K562 (cell line): ENCODE results near the gene ABLIM1.

Source experiments
- CBX2 ChIP-seq: fragments of 200-600 bp; sonication (generic); IDR thresholded peaks from one replicate; pipeline ENCODE4 v1.6.1; 2012; ENCODE audit warnings: mild to moderate bottlenecking, low read length, inconsistent platforms; ENCODE audit not compliant: insufficient read depth, poor library complexity, severe bottlenecking
- CEBPB ChIP-seq: fragments of 450-650 bp; IDR thresholded peaks from 2 replicates; pipeline ENCODE4 v1.6.1; 2016; ENCODE audit warnings: missing genetic modification characterization, missing compliant biosample characterization
- EP300 ChIP-seq: IDR thresholded peaks from 2 replicates; pipeline ENCODE4 v1.6.1; 2012; ENCODE audit warnings: low read length, improper control_type of control experiment
- FIP1L1 ChIP-seq: fragments of 200-400 bp; formaldehyde crosslinking; IDR thresholded peaks from 2 replicates; pipeline ENCODE4 v1.6.1; 2018; ENCODE audit warnings: mild to moderate bottlenecking, low read depth, low read length; ENCODE audit not compliant: poor library complexity, severe bottlenecking
- GABPA ChIP-seq: fragments of 200-800 bp; sonication (Bioruptor generic); conservative IDR thresholded peaks from 2 replicates; pipeline ENCODE4 v1.6.1; 2016; ENCODE audit warnings: low read depth, missing genetic modification characterization, missing compliant biosample characterization
- KDM1A ChIP-seq, 2 experiments: fragments of 450-650 bp; IDR thresholded peaks; 2 replicates each; pipeline ENCODE4 v1.6.1; 2016; ENCODE audit warnings: mild to moderate bottlenecking in 2 of 2
- SREBF2 ChIP-seq: sonication (generic); formaldehyde crosslinking; IDR thresholded peaks from 2 replicates; pipeline ENCODE4 v1.4.0; 2020; ENCODE audit warnings: mild to moderate bottlenecking, missing genetic modification reagents
- TF ChIP-seq, protein P1 (sequence below): fragments of 250-450 bp; sonication (Bioruptor Pico); IDR thresholded peaks from 2 replicates; pipeline ENCODE4 v1.8.0; 2022; ENCODE audit warnings: inconsistent platforms, mild to moderate bottlenecking, moderate library complexity, borderline replicate concordance
- TF ChIP-seq, protein P2 (sequence below), 3 experiments: IDR thresholded peaks in 2 of 3; conservative IDR thresholded peaks in 1 of 3; 2 replicates each; pipeline ENCODE4 v1.5.1; 2011 to 2012; ENCODE audit warnings: low read length in 3 of 3, mild to moderate bottlenecking in 3 of 3, control low read depth in 2 of 3, improper control_type of control experiment in 1 of 3, inconsistent platforms in 1 of 3, low read depth in 1 of 3, mixed read lengths in 1 of 3, moderate library complexity in 1 of 3; ENCODE audit not compliant: insufficient read depth in 2 of 3
- TF ChIP-seq, protein P3 (sequence below): sonication (generic); formaldehyde crosslinking; IDR thresholded peaks from 2 replicates; pipeline ENCODE4 v1.5.0; 2020; ENCODE audit warnings: missing genetic modification reagents
- TF ChIP-seq, protein P4 (sequence below): fragments of 450-650 bp; formaldehyde crosslinking; IDR thresholded peaks from 2 replicates; pipeline ENCODE4 v1.4.0; 2020; ENCODE audit warnings: mild to moderate bottlenecking, mixed read lengths

DNA sequence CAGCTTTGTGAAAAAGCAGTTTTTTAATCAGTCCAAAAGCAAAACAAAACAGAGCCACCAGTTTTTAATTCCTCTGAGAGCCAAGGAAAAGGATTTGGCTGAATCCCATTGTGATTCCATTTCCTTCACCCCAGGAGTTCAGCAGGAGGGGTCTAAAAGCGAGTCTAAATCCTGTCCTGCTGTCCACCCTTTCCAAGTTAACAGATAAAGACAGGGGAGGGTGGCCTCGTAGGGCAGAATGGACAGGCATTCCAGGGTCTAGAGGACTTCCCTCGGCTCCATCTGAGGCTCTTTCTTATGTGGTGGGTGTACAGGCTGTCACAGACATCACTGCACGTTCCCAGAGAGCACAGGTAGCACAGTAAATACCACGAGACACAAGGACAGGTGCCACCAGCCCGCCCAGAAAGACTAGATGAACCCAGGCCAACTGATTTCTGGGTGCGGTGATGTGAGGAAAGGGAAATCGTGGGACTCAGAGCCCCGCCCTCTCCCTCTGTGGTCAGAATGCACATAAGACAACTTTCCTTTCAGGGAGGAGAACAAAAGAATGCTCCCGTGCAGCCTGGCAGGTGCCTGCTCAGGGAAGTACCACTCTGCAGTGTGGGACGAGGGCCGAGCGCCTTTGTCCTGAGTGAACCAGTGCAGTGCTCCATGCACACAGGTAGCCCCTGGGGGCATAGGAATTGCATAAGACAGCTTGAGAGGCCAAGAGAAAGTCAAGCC, 119.7 kb downstream of the ABLIM1 start:
- TF ChIP-seq GABPA (tag) (no peak), SREBF2 (CRISPR knock-in tag) (no peak), KDM1A (IDR thresholded peaks at IDR 0.05) (no peak), EP300 (no peak), CBX2 (no peak), CEBPB (tag) (no peak), FIP1L1 (no peak)
- TF ChIP-seq, protein P1, sequence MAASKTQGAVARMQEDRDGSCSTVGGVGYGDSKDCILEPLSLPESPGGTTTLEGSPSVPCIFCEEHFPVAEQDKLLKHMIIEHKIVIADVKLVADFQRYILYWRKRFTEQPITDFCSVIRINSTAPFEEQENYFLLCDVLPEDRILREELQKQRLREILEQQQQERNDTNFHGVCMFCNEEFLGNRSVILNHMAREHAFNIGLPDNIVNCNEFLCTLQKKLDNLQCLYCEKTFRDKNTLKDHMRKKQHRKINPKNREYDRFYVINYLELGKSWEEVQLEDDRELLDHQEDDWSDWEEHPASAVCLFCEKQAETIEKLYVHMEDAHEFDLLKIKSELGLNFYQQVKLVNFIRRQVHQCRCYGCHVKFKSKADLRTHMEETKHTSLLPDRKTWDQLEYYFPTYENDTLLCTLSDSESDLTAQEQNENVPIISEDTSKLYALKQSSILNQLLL (CRISPR knock-in tag) = no peak
- TF ChIP-seq, protein P2, sequence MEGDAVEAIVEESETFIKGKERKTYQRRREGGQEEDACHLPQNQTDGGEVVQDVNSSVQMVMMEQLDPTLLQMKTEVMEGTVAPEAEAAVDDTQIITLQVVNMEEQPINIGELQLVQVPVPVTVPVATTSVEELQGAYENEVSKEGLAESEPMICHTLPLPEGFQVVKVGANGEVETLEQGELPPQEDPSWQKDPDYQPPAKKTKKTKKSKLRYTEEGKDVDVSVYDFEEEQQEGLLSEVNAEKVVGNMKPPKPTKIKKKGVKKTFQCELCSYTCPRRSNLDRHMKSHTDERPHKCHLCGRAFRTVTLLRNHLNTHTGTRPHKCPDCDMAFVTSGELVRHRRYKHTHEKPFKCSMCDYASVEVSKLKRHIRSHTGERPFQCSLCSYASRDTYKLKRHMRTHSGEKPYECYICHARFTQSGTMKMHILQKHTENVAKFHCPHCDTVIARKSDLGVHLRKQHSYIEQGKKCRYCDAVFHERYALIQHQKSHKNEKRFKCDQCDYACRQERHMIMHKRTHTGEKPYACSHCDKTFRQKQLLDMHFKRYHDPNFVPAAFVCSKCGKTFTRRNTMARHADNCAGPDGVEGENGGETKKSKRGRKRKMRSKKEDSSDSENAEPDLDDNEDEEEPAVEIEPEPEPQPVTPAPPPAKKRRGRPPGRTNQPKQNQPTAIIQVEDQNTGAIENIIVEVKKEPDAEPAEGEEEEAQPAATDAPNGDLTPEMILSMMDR (IDR thresholded peaks at IDR 0.05 in 2 of 3, conservative IDR thresholded peaks at IDR 0.05 in 1 of 3; ENCODE audit: insufficient read depth in 2 of 3, low read depth in 1 of 3, low read length in 3 of 3) = no peak
- TF ChIP-seq, protein P3, sequence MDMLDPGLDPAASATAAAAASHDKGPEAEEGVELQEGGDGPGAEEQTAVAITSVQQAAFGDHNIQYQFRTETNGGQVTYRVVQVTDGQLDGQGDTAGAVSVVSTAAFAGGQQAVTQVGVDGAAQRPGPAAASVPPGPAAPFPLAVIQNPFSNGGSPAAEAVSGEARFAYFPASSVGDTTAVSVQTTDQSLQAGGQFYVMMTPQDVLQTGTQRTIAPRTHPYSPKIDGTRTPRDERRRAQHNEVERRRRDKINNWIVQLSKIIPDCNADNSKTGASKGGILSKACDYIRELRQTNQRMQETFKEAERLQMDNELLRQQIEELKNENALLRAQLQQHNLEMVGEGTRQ (CRISPR knock-in tag) = no peak
- TF ChIP-seq, protein P4, sequence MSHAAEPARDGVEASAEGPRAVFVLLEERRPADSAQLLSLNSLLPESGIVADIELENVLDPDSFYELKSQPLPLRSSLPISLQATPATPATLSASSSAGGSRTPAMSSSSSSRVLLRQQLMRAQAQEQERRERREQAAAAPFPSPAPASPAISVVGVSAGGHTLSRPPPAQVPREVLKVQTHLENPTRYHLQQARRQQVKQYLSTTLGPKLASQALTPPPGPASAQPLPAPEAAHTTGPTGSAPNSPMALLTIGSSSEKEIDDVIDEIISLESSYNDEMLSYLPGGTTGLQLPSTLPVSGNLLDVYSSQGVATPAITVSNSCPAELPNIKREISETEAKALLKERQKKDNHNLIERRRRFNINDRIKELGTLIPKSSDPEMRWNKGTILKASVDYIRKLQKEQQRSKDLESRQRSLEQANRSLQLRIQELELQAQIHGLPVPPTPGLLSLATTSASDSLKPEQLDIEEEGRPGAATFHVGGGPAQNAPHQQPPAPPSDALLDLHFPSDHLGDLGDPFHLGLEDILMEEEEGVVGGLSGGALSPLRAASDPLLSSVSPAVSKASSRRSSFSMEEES (CRISPR knock-in tag) = no peak
